Panc1 (cell line): ENCODE data around the gene GABRB1. TPM values are rescaled to one million over a fixed set of nuclear protein-coding genes. Genes with fewer than 3 reads are reported as not detected.

Experiments used
- ATAC-seq: fragments of 200-7000 bp; cut with Tn5 transposase; 2 replicates; pipeline ENCODE4 v1.9.1; 2020; ENCODE audit warnings: mild to moderate bottlenecking, moderate library complexity
- BruUV-seq: library from RNA; stranded (reverse); fragments of 400-500 nt; replicated peaks from 2 replicates; lab custom pipeline; 2021; lab: Mats Ljungman, UMichigan
- CTCF ChIA-PET: fragments of 300-600 bp; sonication (Branson Sonifier 250); formaldehyde crosslinking; loops from one replicate; lab custom pipeline; 2022; ENCODE audit warnings: antibody characterized with exemption; lab: Charles Lee
- POLR2A ChIA-PET: fragments of 300-600 bp; sonication (Branson Sonifier 250); formaldehyde crosslinking; loops from one replicate; lab custom pipeline; 2022; ENCODE audit warnings: antibody characterized with exemption; lab: Charles Lee
- DNase-seq: peaks from one replicate; pipeline ENCODE4 v3.0.0-alpha.2; 2010; ENCODE audit warnings: low read depth, low spot score
- H3K27ac ChIP-seq: 2 replicates; pipeline ENCODE4 v1.5.1; 2011; ENCODE audit warnings: mild to moderate bottlenecking, low read length, inconsistent platforms
- H3K27me3 ChIP-seq: fragments of 200-500 bp; sonication (Bioruptor generic); 2 replicates; pipeline ENCODE4 v1.6.0; 2014; ENCODE audit warnings: low read length, inconsistent platforms; ENCODE audit not compliant: control insufficient read depth, insufficient read depth
- H3K36me3 ChIP-seq: fragments of 200-500 bp; sonication (Bioruptor generic); 2 replicates; pipeline ENCODE4 v1.5.1; 2014; ENCODE audit warnings: inconsistent platforms, mild to moderate bottlenecking, low read length, moderate library complexity; ENCODE audit not compliant: control insufficient read depth, insufficient read depth
- H3K4me1 ChIP-seq: 2 replicates; pipeline ENCODE4 v1.5.1; 2011; ENCODE audit warnings: inconsistent platforms, mild to moderate bottlenecking, low read length, moderate library complexity; ENCODE audit not compliant: control insufficient read depth, insufficient read depth
- H3K4me3 ChIP-seq, 2 experiments: 2 replicates each; pipeline ENCODE4 v1.5.1; 2011 to 2012; ENCODE audit warnings: low read depth in 2 of 2, low read length in 2 of 2, mild to moderate bottlenecking in 2 of 2, inconsistent platforms in 1 of 2, moderate library complexity in 1 of 2
- H3K9me3 ChIP-seq: fragments of 200-500 bp; sonication (Bioruptor generic); 2 replicates; pipeline ENCODE4 v1.5.1; 2014; ENCODE audit warnings: low read depth, mild to moderate bottlenecking, inconsistent platforms, low read length, moderate library complexity; ENCODE audit not compliant: control insufficient read depth, insufficient read depth
- POLR2AphosphoS5 ChIP-seq: IDR thresholded peaks from 2 replicates; pipeline ENCODE4 v1.6.1; 2012; ENCODE audit warnings: mild to moderate bottlenecking, low read depth, low read length, moderate library complexity
- SIN3A ChIP-seq: IDR thresholded peaks from 2 replicates; pipeline ENCODE4 v1.6.1; 2012; ENCODE audit warnings: low read depth, mild to moderate bottlenecking, low read length, moderate library complexity, borderline replicate concordance; ENCODE audit not compliant: insufficient read depth
- TCF7L2 ChIP-seq: IDR thresholded peaks from 2 replicates; pipeline ENCODE4 v1.6.1; 2011; ENCODE audit warnings: mild to moderate bottlenecking, low read depth, low read length, inconsistent platforms
- in situ Hi-C: cut with HindIII; loops from 2 replicates; pipeline ENCODE4 v1.10.0; 2016; ENCODE audit warnings: low sequenced_read_pairs, low pct_unique_long_range_greater_than_20kb
- intact Hi-C: fragments of 100-400 bp; cut with micrococcal nuclease; formaldehyde crosslinking; loops from one replicate; pipeline ENCODE4 v1.10.0; 2022; ENCODE audit not compliant: unreplicated experiment
- total RNA-seq: library from RNA; stranded (reverse); gene quantifications from one replicate; pipeline ENCODE4 v1.2.1, GENCODE V29; 2021; ENCODE audit not compliant: unreplicated experiment
- TF ChIP-seq, protein P1 (sequence below), 2 experiments: IDR thresholded peaks; 2 replicates each; pipeline ENCODE4 v1.6.1; 2011 to 2012; ENCODE audit warnings: low read depth in 2 of 2, control low read depth in 1 of 2, low read length in 1 of 2, mild to moderate bottlenecking in 1 of 2, moderate library complexity in 1 of 2; ENCODE audit not compliant: insufficient read depth in 1 of 2
- TF ChIP-seq, protein P2 (sequence below): fragments of 450-650 bp; IDR thresholded peaks from 2 replicates; pipeline ENCODE4 v1.5.1; 2017; ENCODE audit warnings: mild to moderate bottlenecking

Gene GABRB1
- total RNA-seq, 1 experiment from 2014 or later, result not detected

DNA sequence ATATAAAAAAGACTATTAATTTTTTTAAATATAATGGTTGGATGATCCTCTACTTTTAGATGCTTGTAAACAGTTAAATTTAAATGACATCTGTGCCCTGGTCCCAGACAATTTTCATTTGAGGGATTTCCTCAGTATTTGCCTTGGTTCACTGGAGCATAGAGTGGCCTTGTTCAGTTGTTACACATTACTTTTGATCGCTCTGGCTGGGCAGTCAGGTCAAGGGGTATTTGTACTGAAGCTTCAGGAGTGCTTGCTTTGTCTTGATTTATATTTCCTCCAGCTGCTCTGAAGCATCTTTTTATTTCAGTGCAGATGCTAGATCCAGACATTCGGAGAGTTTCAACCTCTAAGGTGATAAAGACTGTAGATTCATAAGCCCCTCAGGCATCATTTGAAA, 382.2 kb downstream of the GABRB1 start:
- BruUV-seq, result no TSS peak
- POLR2A ChIA-PET, result no interaction called here
- no peaks in the 10 kb centered on the region for H3K27me3 ChIP-seq
- no peak overlapping the region for H3K4me3 ChIP-seq
- no peak for DNase-seq
- no peaks in the 10 kb centered on the region for H3K9me3 ChIP-seq
- CTCF ChIA-PET, result no interaction called here
- no peak for TF ChIP-seq SIN3A
- TF ChIP-seq, protein P1, sequence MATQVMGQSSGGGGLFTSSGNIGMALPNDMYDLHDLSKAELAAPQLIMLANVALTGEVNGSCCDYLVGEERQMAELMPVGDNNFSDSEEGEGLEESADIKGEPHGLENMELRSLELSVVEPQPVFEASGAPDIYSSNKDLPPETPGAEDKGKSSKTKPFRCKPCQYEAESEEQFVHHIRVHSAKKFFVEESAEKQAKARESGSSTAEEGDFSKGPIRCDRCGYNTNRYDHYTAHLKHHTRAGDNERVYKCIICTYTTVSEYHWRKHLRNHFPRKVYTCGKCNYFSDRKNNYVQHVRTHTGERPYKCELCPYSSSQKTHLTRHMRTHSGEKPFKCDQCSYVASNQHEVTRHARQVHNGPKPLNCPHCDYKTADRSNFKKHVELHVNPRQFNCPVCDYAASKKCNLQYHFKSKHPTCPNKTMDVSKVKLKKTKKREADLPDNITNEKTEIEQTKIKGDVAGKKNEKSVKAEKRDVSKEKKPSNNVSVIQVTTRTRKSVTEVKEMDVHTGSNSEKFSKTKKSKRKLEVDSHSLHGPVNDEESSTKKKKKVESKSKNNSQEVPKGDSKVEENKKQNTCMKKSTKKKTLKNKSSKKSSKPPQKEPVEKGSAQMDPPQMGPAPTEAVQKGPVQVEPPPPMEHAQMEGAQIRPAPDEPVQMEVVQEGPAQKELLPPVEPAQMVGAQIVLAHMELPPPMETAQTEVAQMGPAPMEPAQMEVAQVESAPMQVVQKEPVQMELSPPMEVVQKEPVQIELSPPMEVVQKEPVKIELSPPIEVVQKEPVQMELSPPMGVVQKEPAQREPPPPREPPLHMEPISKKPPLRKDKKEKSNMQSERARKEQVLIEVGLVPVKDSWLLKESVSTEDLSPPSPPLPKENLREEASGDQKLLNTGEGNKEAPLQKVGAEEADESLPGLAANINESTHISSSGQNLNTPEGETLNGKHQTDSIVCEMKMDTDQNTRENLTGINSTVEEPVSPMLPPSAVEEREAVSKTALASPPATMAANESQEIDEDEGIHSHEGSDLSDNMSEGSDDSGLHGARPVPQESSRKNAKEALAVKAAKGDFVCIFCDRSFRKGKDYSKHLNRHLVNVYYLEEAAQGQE (IDR thresholded peaks at IDR 0.05; ENCODE audit: insufficient read depth in 1 of 2, low read depth in 2 of 2, low read length in 1 of 2), result no peak
- no peak for TF ChIP-seq TCF7L2
- no peak for TF ChIP-seq POLR2AphosphoS5
- TF ChIP-seq, protein P2, sequence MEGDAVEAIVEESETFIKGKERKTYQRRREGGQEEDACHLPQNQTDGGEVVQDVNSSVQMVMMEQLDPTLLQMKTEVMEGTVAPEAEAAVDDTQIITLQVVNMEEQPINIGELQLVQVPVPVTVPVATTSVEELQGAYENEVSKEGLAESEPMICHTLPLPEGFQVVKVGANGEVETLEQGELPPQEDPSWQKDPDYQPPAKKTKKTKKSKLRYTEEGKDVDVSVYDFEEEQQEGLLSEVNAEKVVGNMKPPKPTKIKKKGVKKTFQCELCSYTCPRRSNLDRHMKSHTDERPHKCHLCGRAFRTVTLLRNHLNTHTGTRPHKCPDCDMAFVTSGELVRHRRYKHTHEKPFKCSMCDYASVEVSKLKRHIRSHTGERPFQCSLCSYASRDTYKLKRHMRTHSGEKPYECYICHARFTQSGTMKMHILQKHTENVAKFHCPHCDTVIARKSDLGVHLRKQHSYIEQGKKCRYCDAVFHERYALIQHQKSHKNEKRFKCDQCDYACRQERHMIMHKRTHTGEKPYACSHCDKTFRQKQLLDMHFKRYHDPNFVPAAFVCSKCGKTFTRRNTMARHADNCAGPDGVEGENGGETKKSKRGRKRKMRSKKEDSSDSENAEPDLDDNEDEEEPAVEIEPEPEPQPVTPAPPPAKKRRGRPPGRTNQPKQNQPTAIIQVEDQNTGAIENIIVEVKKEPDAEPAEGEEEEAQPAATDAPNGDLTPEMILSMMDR, result no peak
- intact Hi-C loops, result no loop called here
- no peaks in the 10 kb centered on the region for H3K4me1 ChIP-seq
- in situ Hi-C loops, result no loop called here
- H3K27ac ChIP-seq, result no peak overlapping the region
- ATAC-seq, result no peak
- H3K36me3 ChIP-seq, result no peaks in the 10 kb centered on the region

DNA sequence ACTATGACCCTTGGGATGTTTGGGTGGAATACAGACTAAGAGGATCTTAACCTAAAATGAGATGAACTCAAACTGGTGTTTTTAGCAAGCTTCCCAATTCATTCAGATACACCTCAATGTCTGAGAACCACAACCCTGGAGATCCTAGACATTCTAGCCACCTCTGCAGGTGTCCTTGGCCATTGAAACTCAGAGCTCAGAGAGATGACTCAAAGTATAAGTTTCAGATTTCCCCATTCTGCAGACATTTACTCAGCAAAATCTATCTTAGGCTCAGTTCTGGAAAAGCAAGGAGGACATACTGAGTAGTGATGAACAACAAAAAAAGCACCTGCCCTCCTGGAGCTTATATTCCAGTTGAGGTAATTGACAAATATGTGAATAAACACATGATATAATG, 384.4 kb downstream of the GABRB1 start:
- Histone ChIP-seq H3K36me3 (no peaks in the 10 kb centered on the region), H3K4me3 (no peak overlapping the region), H3K27ac (no peak overlapping the region), H3K9me3 (no peaks in the 10 kb centered on the region), H3K27me3 (no peaks in the 10 kb centered on the region), H3K4me1 (no peaks in the 10 kb centered on the region)
- no peak for TF ChIP-seq TCF7L2
- TF ChIP-seq SIN3A, result no peak
- no peak for TF ChIP-seq POLR2AphosphoS5
- TF ChIP-seq, protein P1 (IDR thresholded peaks at IDR 0.05; ENCODE audit: insufficient read depth in 1 of 2, low read depth in 2 of 2, low read length in 1 of 2), result no peak
- TF ChIP-seq, protein P2, result no peak
- in situ Hi-C loops (no loop called here), intact Hi-C loops (no loop called here)
- DNase-seq, result no peak
- CTCF ChIA-PET, result no interaction called here
- no TSS peak for BruUV-seq
- no peak for ATAC-seq
- POLR2A ChIA-PET, result no interaction called here
